ENCODE data around the gene GUCA1A.

GUCA1A gene

GRCh38 chr6:42217519-42218367 lies 44.6 kb downstream of the GUCA1A start, which contains the start of gene MRPS10:
Gene MRPS10 (minus strand): TSS chr6:42217861. CDS start chr6:42217849, 12 bp downstream.
- DNase-seq (ENCODE audit: low read depth) = peak; percentile 76
- TF ChIP-seq, protein P1, sequence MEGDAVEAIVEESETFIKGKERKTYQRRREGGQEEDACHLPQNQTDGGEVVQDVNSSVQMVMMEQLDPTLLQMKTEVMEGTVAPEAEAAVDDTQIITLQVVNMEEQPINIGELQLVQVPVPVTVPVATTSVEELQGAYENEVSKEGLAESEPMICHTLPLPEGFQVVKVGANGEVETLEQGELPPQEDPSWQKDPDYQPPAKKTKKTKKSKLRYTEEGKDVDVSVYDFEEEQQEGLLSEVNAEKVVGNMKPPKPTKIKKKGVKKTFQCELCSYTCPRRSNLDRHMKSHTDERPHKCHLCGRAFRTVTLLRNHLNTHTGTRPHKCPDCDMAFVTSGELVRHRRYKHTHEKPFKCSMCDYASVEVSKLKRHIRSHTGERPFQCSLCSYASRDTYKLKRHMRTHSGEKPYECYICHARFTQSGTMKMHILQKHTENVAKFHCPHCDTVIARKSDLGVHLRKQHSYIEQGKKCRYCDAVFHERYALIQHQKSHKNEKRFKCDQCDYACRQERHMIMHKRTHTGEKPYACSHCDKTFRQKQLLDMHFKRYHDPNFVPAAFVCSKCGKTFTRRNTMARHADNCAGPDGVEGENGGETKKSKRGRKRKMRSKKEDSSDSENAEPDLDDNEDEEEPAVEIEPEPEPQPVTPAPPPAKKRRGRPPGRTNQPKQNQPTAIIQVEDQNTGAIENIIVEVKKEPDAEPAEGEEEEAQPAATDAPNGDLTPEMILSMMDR (IDR thresholded peaks at IDR 0.05; ENCODE audit: control insufficient read depth, insufficient read depth, low read depth, low read length, missing control alignments) = no peak
- peak within 1 kb of the TSS; percentile 70 for H3K4me3 ChIP-seq (ENCODE audit: control insufficient read depth, low read depth, low read length)

GRCh38 chr6:42220807-42221206 lies 47.6 kb downstream of the GUCA1A start:
- DNase-seq (ENCODE audit: low read depth) = no peak
- H3K4me3 ChIP-seq (ENCODE audit: control insufficient read depth, low read depth, low read length) = no peak overlapping the region
- TF ChIP-seq, protein P1 (IDR thresholded peaks at IDR 0.05; ENCODE audit: control insufficient read depth, insufficient read depth, low read depth, low read length, missing control alignments) = no peak

DNA sequence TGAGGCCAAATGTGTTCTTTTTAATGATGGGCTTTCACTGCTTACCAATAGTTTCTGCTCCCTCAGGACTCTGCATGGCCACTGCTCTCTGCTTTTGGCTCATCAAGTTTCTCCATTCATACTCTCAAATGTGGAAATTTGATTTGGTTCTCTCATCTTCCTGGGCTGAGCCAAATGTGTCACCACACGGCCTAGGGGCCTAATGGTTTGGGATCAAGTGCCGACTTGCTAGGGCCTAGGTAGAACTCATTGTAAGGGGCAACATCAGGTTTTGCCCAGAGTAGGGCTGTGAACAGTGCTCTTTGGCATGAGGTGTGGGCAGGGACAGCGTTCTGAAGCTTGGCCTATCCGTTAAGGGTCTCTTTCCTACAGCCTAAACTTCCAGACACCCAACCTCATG lies 48.4 kb downstream of the GUCA1A start:
- TF ChIP-seq, protein P1 (IDR thresholded peaks at IDR 0.05; ENCODE audit: control insufficient read depth, insufficient read depth, low read depth, low read length, missing control alignments) = no peak
- DNase-seq (ENCODE audit: low read depth) = no peak
- no peak overlapping the region for H3K4me3 ChIP-seq (ENCODE audit: control insufficient read depth, low read depth, low read length)

DNA sequence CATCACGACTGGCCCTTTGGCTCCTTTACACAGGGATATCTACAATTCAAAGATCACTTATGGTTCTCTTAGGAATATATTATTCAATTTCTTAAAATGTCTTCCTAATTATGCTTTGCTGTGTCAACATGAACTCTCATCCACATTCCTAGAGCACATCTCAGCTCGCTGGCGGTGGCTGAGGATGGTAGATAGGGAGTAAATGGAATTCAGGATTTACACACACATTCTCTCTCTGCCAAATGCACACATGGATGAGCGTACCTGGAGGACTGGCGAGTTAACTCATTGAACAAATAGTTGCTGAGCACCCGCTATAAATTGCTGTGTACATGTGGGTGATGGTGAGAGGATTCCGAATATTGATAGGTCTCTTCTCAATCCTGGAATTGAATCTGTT lies 49.3 kb downstream of the GUCA1A start:
- TF ChIP-seq, protein P1 (IDR thresholded peaks at IDR 0.05; ENCODE audit: control insufficient read depth, insufficient read depth, low read depth, low read length, missing control alignments) = no peak
- DNase-seq (ENCODE audit: low read depth) = no peak
- H3K4me3 ChIP-seq (ENCODE audit: control insufficient read depth, low read depth, low read length) = no peak overlapping the region

- peak; percentile 66 for DNase-seq (ENCODE audit: low read depth)
- H3K4me3 ChIP-seq (ENCODE audit: control insufficient read depth, low read depth, low read length) = no peak overlapping the region
- TF ChIP-seq, protein P1 (IDR thresholded peaks at IDR 0.05; ENCODE audit: control insufficient read depth, insufficient read depth, low read depth, low read length, missing control alignments) = no peak
These were observed 51.3 kb downstream of the GUCA1A start for GRCh38 chr6:42224222-42225028.

DNA sequence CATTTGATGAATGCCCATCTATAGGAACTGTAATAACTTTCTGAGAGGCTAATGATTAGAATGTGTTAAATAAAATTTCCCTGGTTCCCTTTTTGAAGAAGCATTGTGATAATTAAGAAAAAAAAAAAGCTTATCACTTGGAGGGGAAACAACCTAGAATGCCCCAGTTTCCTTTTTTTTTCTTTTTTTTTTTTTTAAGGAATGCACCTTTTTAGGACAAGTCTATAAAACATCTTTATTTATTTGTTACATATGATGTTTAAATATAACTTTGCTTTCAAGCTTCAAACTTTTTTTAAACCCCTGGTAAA lies 51.8 kb downstream of the GUCA1A start:
- TF ChIP-seq, protein P1 (IDR thresholded peaks at IDR 0.05; ENCODE audit: control insufficient read depth, insufficient read depth, low read depth, low read length, missing control alignments) = no peak

More for the DNA sequence above, 51.8 kb downstream of the GUCA1A start:
- no peak for DNase-seq (ENCODE audit: low read depth)
- no peak overlapping the region for H3K4me3 ChIP-seq (ENCODE audit: control insufficient read depth, low read depth, low read length)

Measured in AG09309 (cell line).